ENCODE results near the gene GPR17.

The GPR17 gene

GRCh38 chr2:127640082-127641072 is 5.6 kb upstream of the GPR17 start:
- DNase-seq (ENCODE audit: low read depth in 2 of 3, low spot score in 2 of 3), result no peak

DNA sequence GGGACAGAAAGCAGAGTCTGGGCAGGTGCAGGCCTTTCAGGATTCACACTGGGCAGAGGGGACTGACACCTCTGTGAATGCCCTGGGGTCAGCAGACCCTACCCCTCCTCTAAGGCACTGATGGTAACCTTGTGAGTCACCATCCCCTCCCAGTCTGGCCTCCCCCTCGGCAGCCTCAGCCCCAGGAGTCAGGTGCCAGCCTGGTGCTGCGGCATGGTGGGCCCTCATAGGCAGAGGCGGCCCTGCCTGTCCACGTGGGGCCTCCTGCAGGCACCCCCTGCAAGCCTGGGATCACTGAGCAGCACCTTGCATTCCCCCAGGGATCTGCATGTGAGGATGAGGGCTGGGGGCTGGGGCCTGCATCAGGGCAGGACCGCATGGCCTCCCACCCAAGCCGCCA is 4.8 kb upstream of the GPR17 start:
- no peak for DNase-seq (ENCODE audit: low read depth in 2 of 3, low spot score in 2 of 3)

DNA sequence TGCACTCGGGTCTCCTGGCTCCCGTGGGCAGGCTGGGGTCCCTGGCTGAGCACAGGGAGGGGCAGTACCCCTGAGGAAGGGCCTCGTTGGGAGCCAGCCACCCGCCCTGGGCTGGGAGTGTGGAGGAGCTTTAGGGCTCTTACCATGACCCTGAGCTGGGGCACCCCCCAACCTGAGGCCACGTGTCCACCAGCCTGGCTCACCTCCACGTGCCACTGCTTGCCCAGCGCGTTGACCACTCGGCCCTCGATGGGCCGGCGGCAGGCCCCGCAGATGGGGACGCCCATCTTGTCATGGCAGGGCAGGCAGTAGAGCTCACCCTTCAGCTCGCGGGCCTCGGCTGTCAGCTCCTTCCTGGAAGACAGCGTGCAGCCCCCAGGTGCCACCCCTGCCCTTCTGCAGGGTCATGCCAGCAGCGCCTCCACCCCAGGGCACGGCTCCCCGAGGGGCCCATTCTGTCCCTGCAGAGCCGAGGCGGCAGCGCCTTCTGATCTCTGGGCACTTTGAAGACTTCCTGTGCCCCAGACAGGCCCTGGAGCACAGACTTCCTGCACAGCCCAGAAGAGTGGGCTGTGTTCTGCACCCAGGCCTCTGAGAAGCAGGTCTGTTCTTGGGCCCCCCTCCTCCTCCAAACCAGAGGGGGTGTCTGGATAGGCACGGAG is 4.0 kb upstream of the GPR17 start:
- peak in 1 of 3 experiments; percentile 33 for DNase-seq (ENCODE audit: low read depth in 2 of 3, low spot score in 2 of 3)

- no peak for DNase-seq (ENCODE audit: low read depth in 2 of 3, low spot score in 2 of 3)
These were observed 3.1 kb upstream of the GPR17 start for GRCh38 chr2:127642706-127643438.

DNA sequence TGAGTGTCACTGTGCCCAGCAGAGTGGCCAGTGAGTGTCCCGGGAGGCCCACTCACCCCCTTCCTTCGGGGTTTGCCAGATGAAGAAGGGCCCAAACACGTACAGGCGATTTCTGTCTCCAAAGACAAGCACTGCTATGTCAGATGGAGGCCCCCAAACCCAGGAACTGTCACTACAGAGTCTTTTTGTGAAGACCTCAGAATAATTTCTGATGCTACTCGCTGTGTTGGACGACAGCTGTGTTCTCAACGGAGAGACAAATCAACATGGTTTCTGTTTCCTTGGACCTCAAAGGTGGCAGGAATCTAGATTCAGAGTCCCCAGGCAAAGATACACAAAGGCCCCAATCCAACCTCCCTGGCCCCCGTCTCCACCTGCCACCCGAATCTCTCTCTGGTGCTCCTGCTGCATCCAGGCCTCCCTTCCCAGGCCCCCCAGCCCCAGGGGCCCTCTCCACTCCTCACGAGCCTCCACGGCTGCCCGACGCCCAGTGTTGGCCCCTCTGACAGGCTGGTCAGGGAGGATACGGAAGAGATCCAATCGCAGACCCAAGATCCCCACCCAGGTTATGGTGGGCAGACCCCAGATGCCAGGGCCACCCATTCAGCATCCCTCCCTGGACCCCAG is 2.4 kb upstream of the GPR17 start:
- DNase-seq (ENCODE audit: low read depth in 2 of 3, low spot score in 2 of 3), result no peak

DNA sequence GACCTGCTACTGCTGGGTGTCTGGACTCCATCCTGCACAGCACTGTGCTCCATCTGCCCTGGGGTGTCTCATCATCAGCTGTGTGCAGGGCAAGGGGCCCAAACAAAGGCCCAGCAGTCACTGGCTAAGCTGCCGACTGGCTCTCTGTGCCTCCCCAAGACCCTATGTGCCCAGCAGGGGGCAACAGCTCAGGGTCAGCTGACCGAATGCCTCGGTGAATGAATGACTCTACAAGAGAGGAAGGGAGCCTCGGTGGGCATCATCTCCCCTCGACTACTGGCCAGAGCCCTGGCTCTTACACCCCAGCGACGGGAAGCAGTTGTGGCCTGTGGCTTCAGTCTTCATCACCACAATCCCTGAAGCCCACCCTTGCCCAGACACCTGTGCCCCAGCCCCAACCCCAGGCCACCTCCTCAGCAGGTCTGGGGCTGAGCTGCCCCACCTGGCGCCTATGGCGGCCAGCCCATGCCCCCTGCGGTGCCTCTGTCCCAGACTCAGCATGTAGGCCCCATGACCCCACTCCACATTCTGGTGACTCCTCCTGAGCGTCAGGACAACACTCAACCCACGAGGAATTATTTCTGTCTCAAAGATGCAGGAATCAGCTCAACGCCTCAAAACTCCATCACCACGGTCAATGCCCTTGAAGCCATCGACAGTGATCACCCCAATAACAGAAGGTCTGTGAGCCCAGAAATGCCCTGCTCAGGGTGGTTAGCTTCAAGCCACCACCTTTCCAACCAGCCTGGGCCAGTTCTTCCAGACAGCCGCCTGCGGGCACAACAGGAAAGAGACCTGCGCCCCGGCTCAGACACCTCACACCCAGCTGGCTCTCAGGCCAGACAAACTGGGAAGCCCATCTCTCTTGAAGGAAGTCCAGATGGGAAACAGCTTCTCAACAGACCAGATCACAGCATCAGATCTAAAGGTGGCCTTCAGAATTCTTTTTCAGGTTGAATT is 1.6 kb upstream of the GPR17 start:
- no peak for DNase-seq (ENCODE audit: low read depth in 2 of 3, low spot score in 2 of 3)

DNA sequence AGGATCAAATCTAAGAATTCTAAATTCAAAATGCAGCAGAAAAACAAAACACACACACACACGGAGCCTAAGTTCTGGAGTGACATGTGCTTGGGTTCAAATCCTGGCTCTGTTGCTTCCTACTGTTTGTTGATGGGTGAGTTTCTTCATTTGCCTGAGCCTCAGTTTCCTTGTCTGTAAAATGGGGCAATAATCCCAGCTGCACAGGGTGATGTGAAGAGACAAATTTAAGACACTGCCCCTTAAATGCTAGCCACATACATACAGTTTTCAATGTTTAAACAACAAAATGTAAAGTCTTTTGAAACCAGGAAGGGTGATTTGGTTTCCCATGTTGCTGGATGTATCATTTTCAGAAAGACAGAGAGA is 943 bp upstream of the GPR17 start:
- DNase-seq (ENCODE audit: low read depth in 2 of 3, low spot score in 2 of 3), result no peak

- no peak for DNase-seq (ENCODE audit: low read depth in 2 of 3, low spot score in 2 of 3)
These were observed 711 bp downstream of the GPR17 start for GRCh38 chr2:127646487-127647241.

GRCh38 chr2:127647242-127648190 is 1.6 kb downstream of the GPR17 start:
- no peak for DNase-seq (ENCODE audit: low read depth in 2 of 3, low spot score in 2 of 3)

- DNase-seq (ENCODE audit: low read depth in 2 of 3, low spot score in 2 of 3), result no peak
These were observed 2.4 kb downstream of the GPR17 start for GRCh38 chr2:127648321-127648720.

DNA sequence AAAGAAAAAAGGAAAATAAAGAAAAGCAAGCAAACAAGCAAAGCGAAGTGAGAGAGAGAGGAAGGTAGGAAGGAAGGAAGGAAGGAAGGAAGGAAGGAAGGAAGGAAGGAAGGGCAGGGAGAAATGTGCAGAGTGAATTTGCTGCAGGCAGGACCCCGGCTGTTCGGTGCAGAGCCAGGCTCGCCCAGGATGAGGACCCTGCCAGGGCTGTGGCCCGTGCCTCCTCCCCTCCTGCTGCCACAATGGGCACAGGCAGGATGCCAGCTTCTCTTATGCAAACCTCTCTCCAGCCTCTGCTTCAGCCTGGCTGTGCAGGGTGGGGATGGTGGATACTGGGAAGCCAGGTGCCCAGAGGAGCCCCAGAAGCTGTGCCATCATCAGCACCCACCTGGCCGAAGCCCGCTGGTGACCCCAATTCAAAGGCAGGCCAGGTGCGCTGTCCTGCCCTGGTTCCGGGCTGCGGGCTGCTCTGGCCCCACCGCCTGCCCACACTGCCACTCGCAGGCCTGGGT is 3.2 kb downstream of the GPR17 start:
- no peak for DNase-seq (ENCODE audit: low read depth in 2 of 3, low spot score in 2 of 3)

DNA sequence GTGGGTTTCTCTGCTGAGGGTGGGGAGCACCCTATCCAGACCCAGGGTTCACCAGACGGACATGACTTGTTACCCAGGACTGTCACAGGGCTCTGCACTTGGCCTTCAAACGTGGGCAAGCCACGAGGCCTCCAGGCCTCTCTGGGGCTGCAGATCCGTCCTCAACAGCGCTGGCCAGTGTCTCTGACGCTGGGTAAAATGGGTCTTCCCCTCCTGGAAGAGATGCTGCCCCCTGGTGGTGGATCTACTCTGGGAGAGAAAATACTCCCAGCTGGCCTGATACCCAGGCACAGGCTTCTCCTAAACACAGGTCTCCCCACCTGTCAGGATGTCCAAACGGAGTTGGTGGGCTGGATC is 3.7 kb downstream of the GPR17 start:
- peak; percentile 44 to 98 (median 90) for DNase-seq (ENCODE audit: low read depth in 2 of 3, low spot score in 2 of 3)

DNA sequence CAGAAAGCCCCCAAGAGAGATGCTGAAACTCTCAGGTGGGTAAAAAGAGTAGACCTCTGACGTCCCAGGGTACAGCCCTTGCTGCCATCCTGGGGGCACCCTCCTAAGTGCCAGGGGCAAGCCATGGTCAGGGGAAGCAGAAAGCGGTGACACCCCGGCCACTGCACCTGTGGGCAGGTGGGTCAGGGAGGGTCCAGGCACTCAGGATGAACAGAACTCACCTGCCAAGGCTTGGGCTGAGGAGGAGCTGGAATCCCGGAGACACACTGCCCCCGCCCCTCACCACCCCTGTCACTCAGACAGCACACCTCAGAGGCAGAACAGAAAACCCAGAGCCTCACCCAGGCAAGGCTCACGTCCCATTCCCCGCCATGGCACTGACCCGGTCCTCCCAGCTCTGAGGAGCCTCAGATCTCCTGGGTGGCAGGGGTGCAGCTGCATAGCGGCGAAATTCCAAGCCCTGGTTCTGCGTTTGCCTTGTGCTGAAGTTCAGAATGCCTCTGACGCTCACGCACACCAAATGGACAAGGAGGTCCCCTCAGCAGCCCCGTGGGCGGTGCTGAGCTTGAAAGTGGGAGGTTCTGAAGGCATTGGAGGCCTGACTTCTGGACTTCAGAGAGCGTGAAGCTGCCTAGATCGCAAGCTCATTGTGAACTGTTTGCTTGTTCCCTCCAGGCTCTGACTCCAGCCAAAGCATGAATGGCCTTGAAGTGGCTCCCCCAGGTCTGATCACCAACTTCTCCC is 4.3 kb downstream of the GPR17 start:
- no peak for DNase-seq (ENCODE audit: low read depth in 2 of 3, low spot score in 2 of 3)

GRCh38 chr2:127650785-127651380 is 4.9 kb downstream of the GPR17 start:
- DNase-seq (ENCODE audit: low read depth in 2 of 3, low spot score in 2 of 3), result no peak

GRCh38 chr2:127651381-127651809 is 5.4 kb downstream of the GPR17 start:
- DNase-seq (ENCODE audit: low read depth in 2 of 3, low spot score in 2 of 3), result no peak

- no peak for DNase-seq (ENCODE audit: low read depth in 2 of 3, low spot score in 2 of 3)
These were observed 6.1 kb downstream of the GPR17 start for GRCh38 chr2:127651971-127652550.
